IPS DF 19.7 (cell line): ENCODE results near the gene CRACDL.
"Not testable (repeated sequence)": the region's sequence is repeated elsewhere in the genome, so short reads cannot be mapped to it uniquely, and the experiment has no call there.

ENCODE experiments used
- DNase-seq: peaks from one replicate; pipeline ENCODE4 v3.0.0-alpha.2; 2013; ENCODE audit warnings: low read depth, low spot score

CRACDL gene

GRCh38 chr2:98882971-98883779 is 52.9 kb downstream of the CRACDL start:
- DNase-seq = no peak

DNA sequence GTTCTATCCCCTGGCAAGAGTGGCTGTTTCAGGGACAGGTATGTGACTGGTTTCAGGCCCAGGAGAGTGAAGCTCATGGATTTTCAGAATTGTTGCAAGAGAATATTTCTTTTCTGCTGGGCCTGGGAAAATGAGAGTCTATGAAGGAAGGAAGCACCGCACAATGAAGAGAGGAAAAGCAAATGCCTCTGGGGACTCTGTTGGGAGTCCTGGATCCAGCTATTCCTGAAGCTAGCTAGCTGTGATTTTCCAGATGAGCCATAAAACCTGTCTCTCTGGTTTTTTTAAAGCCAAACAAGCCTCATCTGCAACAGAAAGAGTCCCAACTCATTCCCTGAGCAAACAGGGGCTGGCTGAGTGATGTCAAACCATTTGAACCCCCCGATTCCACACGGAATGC is 53.7 kb downstream of the CRACDL start:
- no peak for DNase-seq

GRCh38 chr2:98881153-98881650 is 54.8 kb downstream of the CRACDL start:
- no peak for DNase-seq

DNA sequence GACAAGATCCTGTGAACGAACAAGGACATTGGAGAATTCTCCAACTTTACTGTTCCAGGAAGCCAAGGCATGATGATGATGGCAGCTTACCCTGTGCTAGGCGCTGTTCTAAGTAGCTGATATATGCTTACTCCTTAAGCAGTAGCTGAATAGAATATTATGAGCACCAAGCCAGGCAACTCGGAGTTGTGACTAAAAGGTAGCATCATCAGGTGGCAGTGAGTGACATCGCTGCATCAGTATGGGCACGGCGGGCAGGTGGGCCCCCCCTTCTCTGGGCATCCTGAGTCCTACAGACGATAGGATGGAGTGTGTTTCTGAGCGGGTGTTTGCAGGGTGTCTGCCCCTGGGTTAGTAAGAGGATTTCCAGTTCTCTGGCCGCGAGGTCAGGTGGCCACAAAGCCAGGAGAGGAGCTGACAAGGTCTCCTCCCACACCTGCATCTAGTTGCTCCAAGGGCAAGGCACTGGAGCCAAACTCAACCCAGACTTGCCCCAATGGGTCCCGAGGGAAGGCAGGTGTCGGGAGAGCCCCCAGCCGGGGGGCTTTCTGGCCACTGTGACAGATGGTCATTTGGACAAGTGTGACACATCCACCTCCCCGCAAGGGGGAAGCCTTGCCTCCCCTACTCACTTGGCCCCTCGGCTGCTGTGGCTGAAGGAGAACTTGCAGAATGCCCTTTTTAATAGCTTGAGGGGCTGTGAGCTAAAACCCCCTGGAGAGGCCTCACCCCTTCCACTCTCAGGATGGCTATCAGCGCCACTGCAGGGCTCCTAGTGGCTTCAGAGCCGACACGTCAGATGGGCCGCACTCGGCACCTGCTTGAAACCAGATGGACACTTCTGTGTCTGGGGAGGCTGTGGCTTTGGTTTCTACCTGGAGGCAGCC is 55.5 kb downstream of the CRACDL start:
- DNase-seq = no peak

GRCh38 chr2:98877658-98878057 is 58.4 kb downstream of the CRACDL start:
- not testable (repeated sequence) for DNase-seq

DNA sequence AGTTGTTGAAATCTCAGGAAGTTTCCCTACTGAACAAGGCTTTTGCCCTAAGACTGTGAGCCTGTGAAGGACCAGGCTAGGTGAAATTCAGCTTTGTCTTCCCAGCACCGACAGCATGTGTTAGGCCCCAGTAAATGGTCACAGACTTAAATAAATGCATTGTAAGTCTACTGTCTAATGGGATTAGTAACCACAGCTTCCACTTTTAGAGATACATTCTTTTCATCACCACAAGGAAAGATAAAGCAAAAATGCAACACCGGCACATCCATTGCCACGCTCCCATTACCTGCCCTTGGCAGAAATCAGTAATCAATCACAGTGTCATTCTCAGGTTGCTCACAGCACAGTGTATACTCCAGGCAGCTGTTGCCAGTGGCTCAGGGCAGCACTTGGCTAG is 59.3 kb downstream of the CRACDL start:
- no peak for DNase-seq

DNA sequence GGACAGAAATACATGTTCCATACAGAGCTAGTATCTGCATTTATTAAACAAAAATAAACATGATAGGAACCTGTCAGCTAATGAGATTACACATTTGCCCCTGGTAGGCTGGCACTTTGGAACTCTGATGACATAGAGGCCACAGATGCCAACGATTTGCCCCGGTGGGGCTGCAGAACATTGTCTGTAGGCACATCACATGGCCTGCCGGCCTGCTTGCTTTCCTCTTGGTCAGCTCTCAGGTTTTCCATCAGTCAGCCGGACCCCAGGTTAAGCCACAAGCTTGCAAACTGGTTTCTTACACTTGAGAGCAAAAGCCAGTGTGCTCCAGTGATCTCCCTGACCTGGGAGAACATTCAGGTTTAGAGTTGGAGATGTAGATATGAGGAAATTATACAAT is 60.3 kb downstream of the CRACDL start:
- no peak for DNase-seq

- no peak for DNase-seq
Observed at GRCh38 chr2:98875081-98875728, 60.8 kb downstream of the CRACDL start.

DNA sequence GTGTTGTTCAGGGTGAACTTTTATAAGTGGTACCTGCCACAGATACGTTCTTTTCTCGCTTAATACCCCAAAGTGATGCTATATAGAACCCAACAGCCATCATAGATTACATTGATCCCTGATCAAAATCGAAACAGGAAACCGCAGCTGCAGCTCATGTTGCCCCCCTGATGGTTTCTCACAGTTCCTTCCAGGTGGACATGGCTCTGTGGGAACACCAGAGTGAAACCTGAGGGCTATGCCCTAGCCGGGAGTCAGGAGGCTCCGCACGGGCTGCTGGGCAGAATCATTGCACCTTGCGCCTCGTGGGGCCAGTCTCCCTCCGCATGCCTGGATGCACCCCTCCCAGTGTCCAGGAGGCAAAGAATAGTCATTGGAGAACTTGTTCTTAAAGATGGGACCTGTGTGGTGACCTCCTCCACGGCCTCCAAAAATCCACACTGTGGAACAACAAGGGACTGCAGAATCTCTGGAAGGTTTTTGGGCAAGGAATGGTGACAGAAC is 61.8 kb downstream of the CRACDL start:
- DNase-seq = no peak

- DNase-seq = no peak
Observed at GRCh38 chr2:98872526-98872925, 63.5 kb downstream of the CRACDL start.

GRCh38 chr2:98871506-98871905 is 64.5 kb downstream of the CRACDL start:
- DNase-seq = no peak

DNA sequence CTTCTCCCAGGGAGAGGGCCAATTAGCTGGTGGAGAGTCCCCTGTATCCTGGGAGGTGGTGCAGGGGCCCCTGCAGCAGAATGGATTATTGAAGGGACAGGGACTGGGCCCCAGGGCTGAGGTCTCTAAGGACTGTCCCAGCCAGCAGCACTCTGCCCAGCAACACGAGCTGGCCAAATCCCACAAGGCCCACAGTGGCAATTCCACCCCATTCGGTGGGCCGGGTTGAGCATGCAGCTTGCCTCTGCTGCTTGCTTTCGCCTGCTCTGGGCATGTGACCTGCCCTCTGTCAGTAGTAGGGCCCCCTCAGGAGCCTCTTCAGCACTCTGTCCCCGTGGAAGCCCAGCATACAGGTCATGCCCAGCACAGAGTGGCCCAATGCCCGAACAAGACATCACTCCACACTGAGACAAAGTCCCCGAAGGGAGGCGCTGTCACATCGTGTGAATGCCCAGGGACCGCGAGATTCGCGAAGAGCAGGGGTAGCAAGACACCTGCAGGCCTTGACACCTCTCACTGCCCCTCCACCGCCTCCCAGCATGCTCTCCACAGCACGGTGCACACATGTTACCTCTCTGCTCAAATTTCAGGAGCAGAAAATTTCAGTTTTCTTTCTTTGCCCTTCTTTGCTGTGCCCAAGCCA is 65.4 kb downstream of the CRACDL start:
- DNase-seq = no peak

DNA sequence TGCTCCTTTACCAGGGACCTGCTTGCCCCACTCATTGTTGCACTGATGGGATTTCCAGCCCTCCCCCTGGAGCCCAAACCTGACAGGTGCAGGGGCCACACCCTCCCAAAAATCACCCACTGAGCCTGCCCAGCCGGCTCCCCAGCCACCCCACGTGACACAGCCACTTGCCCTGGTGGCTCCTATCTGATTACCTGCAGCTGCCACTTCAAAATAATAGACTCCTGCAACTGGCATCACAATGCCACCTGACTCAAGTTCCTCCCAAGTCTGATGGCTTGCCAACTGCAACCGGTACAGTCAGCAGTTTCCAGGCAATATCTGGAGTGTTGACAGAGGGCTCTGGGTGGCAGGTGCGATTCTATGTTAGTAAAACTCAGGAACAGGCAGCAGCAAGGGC is 66.2 kb downstream of the CRACDL start:
- no peak for DNase-seq

DNA sequence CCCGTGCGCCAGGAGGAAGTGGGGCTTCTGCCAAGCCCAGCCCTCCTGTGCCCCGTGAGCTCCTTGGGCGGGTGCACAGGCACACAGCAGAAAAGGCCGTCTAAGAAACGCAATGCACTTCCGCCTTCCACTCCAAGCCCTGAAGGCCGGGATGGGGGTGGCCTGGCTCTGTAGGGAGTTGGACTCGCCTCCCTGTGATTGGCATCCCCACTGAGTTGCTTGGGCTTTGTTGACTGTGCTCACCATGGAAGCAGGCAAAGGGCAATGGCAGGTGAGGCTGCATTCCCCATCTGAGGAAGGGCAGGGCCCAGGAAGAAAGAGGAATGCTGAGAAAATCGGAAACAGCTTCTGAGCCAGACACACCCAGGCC is 66.8 kb downstream of the CRACDL start:
- DNase-seq = no peak

GRCh38 chr2:98868548-98869271 is 67.3 kb downstream of the CRACDL start:
- DNase-seq = no peak

DNA sequence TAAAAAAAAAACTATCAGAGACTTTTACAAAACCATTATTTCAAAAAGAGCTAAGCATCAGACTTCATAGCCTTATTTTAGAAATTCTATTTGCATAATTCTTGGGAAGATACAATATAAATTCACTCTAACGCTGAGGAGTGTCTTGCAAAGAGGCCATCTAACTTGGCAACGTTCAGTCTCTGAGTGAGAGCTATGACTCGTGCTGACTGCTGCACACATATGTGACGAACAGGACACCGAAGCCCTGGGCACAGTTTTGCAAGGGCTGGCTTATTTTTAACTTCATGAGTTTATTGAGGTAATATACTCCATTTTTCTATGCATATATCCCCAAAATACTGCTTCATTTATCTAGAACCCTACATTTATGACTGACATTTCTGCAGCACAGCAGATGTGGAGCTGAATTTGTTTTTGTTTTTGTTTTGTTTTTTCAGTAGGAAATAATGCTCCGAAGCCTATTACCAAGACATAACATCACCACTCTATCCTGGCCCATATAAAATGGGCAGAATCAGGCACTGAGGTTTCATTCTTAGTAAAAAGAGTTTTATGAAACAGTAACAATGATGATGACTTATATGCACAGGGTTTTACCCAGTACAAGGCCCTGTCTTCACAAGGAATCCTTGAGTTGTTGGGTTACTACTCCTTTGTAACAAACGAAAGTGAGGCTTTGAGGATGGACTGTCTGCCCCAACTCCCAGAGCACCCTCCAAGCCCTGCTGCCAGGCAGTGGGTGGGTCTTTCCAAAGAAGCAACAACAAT is 68.3 kb downstream of the CRACDL start:
- no peak for DNase-seq

DNA sequence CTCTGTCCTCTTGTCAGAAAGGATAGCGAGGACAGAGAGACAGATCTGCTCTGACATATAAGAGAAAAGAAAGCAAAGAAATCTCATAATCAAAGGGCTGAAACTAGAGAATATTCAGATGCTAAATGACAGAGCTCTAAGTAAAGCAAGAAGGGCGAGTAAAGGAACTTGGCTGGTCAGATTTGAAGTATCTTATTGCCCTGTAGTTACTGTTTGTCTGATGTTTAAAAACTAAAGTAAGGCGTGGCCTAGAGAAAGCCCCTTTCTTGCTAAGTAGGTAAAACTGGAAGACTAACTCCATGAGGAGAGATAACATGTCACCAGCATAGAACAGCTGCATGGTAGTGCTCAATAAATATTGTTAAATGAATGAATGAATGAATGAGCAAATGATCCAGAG is 70.0 kb downstream of the CRACDL start:
- DNase-seq = no peak

DNA sequence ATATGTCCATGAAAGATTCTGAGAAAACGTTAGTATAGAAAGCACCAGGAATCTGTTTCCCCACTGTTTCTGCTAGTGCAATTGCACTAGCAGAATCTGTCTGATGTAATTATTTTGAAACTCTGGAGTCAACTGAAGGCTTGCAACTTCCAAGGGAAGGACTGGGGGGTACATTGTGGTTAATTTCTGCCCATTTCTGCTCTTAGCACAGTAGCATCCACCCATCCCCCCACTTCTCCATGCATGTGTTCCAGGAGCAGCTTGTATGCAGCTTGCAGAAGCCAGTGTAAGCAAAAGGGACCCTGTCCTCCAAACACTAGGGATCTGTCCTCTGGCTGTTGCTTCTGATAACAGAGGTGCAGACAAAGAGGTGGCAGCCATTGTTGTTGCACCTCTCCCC is 74.4 kb downstream of the CRACDL start:
- DNase-seq = no peak

DNA sequence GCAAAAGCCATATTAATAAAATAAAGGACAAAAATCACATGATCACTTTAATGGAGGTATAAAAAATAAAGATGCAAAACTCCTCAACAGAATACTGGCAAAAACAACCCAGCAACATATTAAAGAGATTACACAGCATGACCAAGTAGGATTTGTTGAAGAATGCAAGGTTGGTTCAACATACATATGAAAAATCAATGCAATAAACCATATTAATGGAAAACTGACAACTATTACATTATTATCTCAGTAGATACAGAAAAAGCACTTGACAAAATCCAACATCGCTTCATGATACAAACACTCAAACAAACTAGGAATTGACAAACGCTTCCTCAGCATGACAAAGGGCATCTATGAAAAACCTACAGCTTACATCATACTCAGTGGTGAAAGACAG is 76.7 kb downstream of the CRACDL start:
- no peak for DNase-seq

- DNase-seq = no peak
Observed at GRCh38 chr2:98857001-98857400, 79.0 kb downstream of the CRACDL start.
